Neutrophil (primary cell): ENCODE measurements around the gene ETFB.

Experiments used
- H3K27ac ChIP-seq: fragments of 200-600 bp; sonication (generic); 2 replicates; pipeline ENCODE4 v1.5.1; 2016; ENCODE audit warnings: mild to moderate bottlenecking, moderate library complexity
- H3K27me3 ChIP-seq: fragments of 200-600 bp; sonication (generic); 2 replicates; pipeline ENCODE4 v1.6.0; 2016; ENCODE audit warnings: mild to moderate bottlenecking
- H3K36me3 ChIP-seq: fragments of 200-600 bp; sonication (generic); 2 replicates; pipeline ENCODE4 v1.5.1; 2017
- H3K4me1 ChIP-seq, 2 experiments: fragments of 200-600 bp in 1 of 2; sonication (generic) in 1 of 2; 1 replicate in 1 of 2; 2 replicates in 1 of 2; pipeline versions ENCODE4 v1.5.1 to v1.6.1; 2013 to 2016; ENCODE audit warnings: low read depth in 1 of 2, low read length in 1 of 2, mild to moderate bottlenecking in 1 of 2, moderate library complexity in 1 of 2; ENCODE audit not compliant: control insufficient read depth in 1 of 2, insufficient read depth in 1 of 2
- H3K4me3 ChIP-seq, 2 experiments: fragments of 200-600 bp in 1 of 2; sonication (generic) in 1 of 2; 1 replicate in 1 of 2; 2 replicates in 1 of 2; pipeline ENCODE4 v1.5.1; 2013 to 2016; ENCODE audit warnings: low read depth in 1 of 2, low read length in 1 of 2, mild to moderate bottlenecking in 1 of 2, moderate library complexity in 1 of 2
- H3K9me3 ChIP-seq: fragments of 200-600 bp; sonication (generic); 2 replicates; pipeline ENCODE4 v1.5.1; 2016
- CTCF ChIP-seq: fragments of 200-600 bp; sonication (generic); IDR thresholded peaks from 2 replicates; pipeline ENCODE4 v1.5.1; 2016; ENCODE audit warnings: antibody characterized with exemption

Gene ETFB

GRCh38 chr19:51352783-51353360, 13.3 kb downstream of the ETFB start:
- H3K4me3 ChIP-seq = no peak overlapping the region
- peaks cover 46% of the 10 kb centered on the region for H3K36me3 ChIP-seq
- TF ChIP-seq CTCF = no peak
- H3K27ac ChIP-seq = no peak overlapping the region
- H3K27me3 ChIP-seq = no peaks in the 10 kb centered on the region
- no peaks in the 10 kb centered on the region for H3K9me3 ChIP-seq
- H3K4me1 ChIP-seq = no peaks in the 10 kb centered on the region

GRCh38 chr19:51351266-51351990, 14.8 kb downstream of the ETFB start:
- peaks cover 60% of the 10 kb centered on the region for H3K36me3 ChIP-seq
- no peak for TF ChIP-seq CTCF
- no peaks in the 10 kb centered on the region for H3K27me3 ChIP-seq
- no peaks in the 10 kb centered on the region for H3K4me1 ChIP-seq
- H3K4me3 ChIP-seq = no peak overlapping the region
- no peaks in the 10 kb centered on the region for H3K9me3 ChIP-seq
- H3K27ac ChIP-seq = no peak overlapping the region

- TF ChIP-seq CTCF = no peak
- no peak overlapping the region for H3K4me3 ChIP-seq
- H3K36me3 ChIP-seq = peaks cover 70% of the 10 kb centered on the region
Observed at GRCh38 chr19:51347209-51347928, 18.8 kb downstream of the ETFB start.

GRCh38 chr19:51346742-51347141, 19.4 kb downstream of the ETFB start:
- Histone ChIP-seq H3K27me3 (peaks cover 11% of the 10 kb centered on the region), H3K4me1 (no peaks in the 10 kb centered on the region), H3K9me3 (no peaks in the 10 kb centered on the region), H3K36me3 (peaks cover 67% of the 10 kb centered on the region), H3K27ac (no peak overlapping the region), H3K4me3 (no peak overlapping the region)
- TF ChIP-seq CTCF = no peak

More at GRCh38 chr19:51347209-51347928, 18.8 kb downstream of the ETFB start:
- H3K4me1 ChIP-seq = no peaks in the 10 kb centered on the region
- H3K9me3 ChIP-seq = no peaks in the 10 kb centered on the region
- no peak overlapping the region for H3K27ac ChIP-seq
- H3K27me3 ChIP-seq = peaks cover 4% of the 10 kb centered on the region

- TF ChIP-seq CTCF = no peak
- Histone ChIP-seq H3K36me3 (peaks cover 53% of the 10 kb centered on the region), H3K27ac (no peak overlapping the region), H3K9me3 (no peaks in the 10 kb centered on the region), H3K4me1 (peaks cover 3 to 5% of the 10 kb centered on the region in 2 experiments), H3K4me3 (no peak overlapping the region), H3K27me3 (peaks cover 26% of the 10 kb centered on the region)
Observed at GRCh38 chr19:51345076-51345620, 21.0 kb downstream of the ETFB start.
